HG02870 (cell line): ENCODE results near the gene COASY.
"Not testable (repeated sequence)": the region's sequence is repeated elsewhere in the genome, so short reads cannot be mapped to it uniquely, and the experiment has no call there.

Experiments used
- ATAC-seq: cut with Tn5 transposase; IDR thresholded peaks from one replicate; pipeline ENCODE4 v1.9.1; 2021; ENCODE audit warnings: mild to moderate bottlenecking, moderate library complexity; ENCODE audit not compliant: unreplicated experiment

COASY gene

DNA sequence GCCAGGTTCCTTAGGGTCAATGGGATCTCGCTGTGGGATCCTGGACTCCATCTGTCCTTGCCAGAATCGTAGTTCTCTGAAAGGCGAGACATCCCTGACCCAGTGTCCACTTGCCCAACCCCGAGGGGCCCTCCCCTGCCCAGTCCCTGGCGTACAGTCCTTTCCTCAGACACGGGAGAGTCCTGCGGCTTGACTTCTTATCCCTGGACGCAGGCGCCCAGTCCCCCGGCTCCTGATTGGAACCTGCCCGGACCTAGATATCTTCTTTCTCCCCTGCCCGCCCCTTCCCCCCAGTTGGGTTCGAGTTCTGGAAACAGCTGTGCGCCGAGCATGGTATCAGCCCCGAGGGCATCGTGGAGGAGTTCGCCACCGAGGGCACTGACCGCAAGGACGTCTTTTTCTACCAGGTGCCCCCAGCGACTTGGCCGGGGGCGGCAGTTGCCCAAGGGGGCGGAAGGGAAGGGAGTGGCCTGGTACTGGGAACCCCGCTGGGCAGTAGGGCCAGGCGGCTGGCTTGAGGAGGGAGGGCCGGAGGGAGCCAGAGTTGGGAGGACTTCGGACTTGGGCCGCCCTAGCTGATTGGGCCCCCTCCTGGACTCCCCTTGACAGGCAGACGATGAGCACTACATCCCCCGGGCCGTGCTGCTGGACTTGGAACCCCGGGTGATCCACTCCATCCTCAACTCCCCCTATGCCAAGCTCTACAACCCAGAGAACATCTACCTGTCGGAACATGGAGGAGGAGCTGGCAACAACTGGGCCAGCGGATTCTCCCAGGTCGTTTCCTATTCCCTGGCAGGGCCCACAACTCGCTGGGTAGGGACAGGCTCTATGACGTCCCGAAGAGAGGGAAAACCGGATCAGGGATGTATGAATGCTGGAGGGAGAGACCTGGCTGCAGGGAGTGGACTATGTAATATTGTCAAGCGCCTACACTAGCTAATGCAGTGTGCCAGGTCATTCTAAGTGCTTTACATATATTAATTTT is 48.2 kb downstream of the COASY start:
- ATAC-seq, result not testable (repeated sequence)

- ATAC-seq, result no peak
Observed at GRCh38 chr17:42612013-42612412, 50.1 kb downstream of the COASY start.

DNA sequence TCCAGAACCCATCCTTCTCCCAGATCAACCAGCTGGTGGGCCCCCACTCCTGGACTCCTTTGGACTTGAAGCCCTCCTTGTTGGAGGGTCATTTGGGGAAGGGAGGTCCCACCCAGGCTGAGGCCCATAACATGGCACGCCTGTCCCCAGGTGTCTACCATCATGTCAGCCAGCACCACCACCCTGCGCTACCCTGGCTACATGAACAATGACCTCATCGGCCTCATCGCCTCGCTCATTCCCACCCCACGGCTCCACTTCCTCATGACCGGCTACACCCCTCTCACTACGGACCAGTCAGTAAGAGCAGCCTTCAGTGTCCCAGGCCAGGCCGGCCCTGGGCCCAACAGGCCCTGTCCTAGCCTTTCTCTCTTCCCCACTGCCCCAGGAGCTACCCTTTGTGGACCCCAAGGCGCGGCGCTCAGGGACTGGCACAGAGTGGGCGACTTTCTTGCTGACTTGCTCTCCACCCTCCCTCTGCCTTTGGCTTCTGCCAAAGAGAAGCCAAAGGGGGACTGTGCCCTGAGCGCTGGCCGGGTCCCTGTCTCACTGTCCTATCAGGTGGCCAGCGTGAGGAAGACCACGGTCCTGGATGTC is 51.8 kb downstream of the COASY start:
- ATAC-seq, result no peak
